Measurements from ENCODE around the gene ITGB8.

The ITGB8 gene

DNA sequence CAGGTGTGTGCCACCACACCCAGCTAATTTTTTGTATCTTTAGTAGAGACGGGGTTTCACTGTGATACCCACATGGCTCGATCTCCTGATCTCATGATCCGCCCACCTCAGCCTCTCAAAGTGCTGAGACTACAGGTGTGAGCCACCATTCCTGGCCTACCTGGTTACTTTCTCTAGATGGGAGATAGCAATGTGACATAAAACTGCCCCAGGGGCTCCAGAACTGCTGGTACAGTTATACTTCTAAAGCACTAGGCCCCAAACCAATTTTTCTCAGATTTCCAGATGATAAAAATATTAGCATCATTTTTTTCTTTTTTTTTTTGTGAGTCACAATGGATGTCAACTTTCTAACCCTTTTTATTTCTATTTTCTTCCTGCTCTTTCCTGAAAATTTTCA lies 27.4 kb downstream of the ITGB8 start:
- H3K27ac ChIP-seq, result no peak overlapping the region
- TF ChIP-seq, protein P1, sequence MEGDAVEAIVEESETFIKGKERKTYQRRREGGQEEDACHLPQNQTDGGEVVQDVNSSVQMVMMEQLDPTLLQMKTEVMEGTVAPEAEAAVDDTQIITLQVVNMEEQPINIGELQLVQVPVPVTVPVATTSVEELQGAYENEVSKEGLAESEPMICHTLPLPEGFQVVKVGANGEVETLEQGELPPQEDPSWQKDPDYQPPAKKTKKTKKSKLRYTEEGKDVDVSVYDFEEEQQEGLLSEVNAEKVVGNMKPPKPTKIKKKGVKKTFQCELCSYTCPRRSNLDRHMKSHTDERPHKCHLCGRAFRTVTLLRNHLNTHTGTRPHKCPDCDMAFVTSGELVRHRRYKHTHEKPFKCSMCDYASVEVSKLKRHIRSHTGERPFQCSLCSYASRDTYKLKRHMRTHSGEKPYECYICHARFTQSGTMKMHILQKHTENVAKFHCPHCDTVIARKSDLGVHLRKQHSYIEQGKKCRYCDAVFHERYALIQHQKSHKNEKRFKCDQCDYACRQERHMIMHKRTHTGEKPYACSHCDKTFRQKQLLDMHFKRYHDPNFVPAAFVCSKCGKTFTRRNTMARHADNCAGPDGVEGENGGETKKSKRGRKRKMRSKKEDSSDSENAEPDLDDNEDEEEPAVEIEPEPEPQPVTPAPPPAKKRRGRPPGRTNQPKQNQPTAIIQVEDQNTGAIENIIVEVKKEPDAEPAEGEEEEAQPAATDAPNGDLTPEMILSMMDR (IDR thresholded peaks at IDR 0.05), result no peak
- no peak for TF ChIP-seq ZFX (IDR thresholded peaks at IDR 0.05; ENCODE audit: borderline replicate concordance)

DNA sequence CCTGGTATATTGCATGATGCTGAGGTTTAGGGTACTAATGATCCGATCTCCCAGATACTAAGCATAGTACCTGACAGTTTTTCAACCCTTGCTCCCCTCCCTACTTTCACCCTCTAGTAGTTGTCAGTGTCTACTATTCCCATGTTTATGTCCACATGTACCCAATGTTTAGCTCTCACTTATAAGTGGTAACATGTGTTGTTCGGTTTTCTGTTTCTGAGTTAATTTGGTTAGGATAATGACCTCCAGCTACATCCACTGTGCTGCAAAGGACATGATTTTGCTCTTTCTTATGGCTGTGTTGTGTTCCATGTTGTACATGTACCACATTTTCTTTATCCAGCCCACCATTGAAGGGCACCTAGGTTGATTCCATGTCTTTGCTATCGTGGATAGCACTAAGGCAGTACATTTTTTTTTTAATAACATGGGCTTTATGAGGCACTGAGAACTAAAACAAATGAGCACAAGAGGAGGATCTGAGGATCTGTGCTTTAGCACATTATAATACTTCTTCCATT lies 28.1 kb downstream of the ITGB8 start:
- TF ChIP-seq, protein P1 (IDR thresholded peaks at IDR 0.05), result no peak
- TF ChIP-seq ZFX (IDR thresholded peaks at IDR 0.05; ENCODE audit: borderline replicate concordance), result no peak
- no peak overlapping the region for H3K27ac ChIP-seq

DNA sequence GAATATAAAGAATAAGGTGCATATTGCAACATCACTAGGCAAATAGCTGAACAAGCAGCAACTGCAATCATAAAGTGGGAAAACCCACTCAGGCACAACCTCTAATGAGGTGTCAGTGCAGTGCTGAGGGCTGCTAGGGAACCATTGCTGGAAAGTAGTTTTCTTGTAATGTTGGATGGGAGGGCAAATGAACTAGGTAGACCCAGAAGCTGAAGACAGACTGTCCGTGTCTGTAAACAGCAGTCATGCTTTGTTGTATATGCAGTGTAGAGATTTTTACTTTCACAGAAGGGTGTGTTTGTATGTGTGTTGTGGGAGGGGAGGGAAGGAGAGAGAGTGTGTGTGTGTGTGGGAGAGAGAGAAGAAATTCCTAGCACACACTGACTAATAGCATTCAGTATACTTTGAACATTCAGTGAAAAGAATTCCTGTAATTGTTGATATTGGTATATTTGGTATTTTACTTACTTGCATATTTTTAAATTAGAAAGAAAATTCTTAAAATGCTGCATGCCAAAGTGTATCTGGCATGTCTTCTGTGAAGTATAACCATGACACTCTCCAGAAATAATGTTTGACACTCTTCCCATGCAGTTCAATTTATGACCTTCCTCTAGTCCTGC lies 28.8 kb downstream of the ITGB8 start:
- TF ChIP-seq ZFX (IDR thresholded peaks at IDR 0.05; ENCODE audit: borderline replicate concordance), result no peak
- TF ChIP-seq, protein P1 (IDR thresholded peaks at IDR 0.05), result no peak
- no peak overlapping the region for H3K27ac ChIP-seq

DNA sequence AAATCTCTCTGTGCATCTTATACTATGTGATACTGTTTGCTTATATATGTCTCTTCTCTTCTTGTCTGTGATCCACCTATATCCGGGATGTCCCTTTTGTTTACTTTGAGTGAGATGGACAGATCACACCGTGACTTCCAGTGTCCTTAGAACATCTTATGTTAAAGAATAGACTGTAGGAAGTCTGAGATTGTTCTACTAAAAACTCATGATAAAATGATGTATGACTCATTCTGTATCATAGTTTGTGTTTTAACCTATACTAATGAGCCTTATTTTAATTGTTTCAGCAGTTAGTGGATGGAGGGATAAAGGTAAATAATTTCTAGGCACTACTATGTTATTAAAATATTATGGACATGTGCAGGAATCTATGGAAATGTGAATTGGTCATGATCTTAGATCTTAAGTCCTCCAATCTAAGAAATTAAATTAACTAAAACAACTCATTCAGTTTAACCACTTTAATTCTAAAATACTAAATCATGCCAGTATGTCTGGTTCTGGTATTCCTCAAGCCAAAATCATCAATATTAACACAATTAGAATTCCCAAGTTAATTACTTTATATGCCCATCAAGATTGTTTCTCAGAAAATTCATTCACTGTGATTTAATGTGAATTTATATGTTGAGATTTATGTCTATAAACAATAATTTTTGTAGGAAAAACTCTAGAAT lies 32.0 kb downstream of the ITGB8 start:
- TF ChIP-seq ZFX (IDR thresholded peaks at IDR 0.05; ENCODE audit: borderline replicate concordance), result no peak
- TF ChIP-seq, protein P1 (IDR thresholded peaks at IDR 0.05), result no peak

DNA sequence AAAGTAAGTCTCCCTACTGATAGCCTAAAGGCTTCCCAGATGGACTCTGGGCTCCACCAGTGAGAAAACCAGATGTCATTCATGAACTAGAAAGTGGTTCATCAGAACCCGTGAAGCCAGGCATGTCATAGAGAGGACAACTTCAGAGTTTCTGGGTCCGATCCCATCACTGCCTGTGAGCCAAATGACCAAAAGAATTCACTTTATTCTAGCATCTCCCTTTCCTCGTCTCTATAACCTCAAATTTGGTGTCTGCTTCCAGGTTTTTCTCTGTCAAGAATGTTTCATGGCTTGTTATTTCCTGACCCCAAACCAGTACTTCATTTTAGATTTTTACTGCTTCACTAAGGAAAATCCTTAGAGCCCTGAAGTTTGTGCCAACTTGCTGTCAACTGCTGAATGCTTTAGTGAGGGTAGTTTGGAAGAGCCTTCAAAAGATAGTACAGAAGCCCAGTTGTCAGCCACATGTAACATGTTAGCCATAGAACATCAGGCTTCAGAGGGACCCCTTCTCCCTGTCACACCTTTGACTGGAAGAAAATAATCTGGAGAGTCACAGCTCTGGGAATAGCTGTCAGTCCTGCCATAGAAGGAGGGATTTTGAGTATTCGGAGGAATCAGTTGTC lies 34.0 kb downstream of the ITGB8 start:
- no peak overlapping the region for H3K27ac ChIP-seq
- TF ChIP-seq ZFX (IDR thresholded peaks at IDR 0.05; ENCODE audit: borderline replicate concordance), result no peak
- TF ChIP-seq, protein P1 (IDR thresholded peaks at IDR 0.05), result no peak

More for the DNA sequence above, 32.0 kb downstream of the ITGB8 start:
- no peak overlapping the region for H3K27ac ChIP-seq

DNA sequence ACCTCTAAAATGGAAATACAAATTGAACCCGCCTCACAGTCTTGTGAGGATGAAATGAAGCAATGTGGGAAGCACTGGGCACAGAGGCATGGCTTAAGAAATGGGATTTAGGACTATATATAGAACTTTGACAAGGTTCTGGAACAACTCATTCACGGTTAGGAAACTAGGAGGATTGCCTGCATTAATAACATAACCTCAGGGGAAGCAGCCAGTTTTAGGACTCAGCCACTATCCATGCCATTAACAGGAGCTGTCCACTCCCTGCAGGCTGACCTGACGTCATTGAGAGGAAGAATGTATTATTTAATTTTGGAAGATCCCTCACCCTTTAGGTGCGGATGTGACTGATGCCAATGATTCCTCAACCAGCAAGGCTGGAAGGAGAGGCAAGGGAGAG lies 34.8 kb downstream of the ITGB8 start:
- no peak for TF ChIP-seq ZFX (IDR thresholded peaks at IDR 0.05; ENCODE audit: borderline replicate concordance)
- TF ChIP-seq, protein P1 (IDR thresholded peaks at IDR 0.05), result no peak
- H3K27ac ChIP-seq, result no peak overlapping the region

DNA sequence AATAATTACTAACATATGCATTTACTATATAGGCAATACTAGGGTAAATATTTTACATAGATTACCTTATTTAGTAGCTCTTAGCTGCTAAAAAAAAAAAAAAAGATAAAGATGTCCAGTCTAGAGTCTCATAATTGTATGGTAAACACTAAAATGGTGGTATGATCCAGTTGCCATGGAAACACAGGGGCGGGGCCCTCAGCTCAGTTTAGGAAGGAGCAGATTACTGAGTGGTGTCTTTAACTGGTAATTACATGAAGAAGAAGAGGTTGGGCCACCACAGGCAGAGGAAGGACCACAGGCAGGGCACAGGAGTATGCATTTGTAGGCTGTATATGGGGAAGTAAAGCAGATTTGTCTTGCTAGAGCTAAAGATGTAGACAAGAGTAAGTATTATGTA lies 43.7 kb downstream of the ITGB8 start:
- H3K27ac ChIP-seq, result no peak overlapping the region
- TF ChIP-seq ZFX (IDR thresholded peaks at IDR 0.05; ENCODE audit: borderline replicate concordance), result no peak
- TF ChIP-seq, protein P1 (IDR thresholded peaks at IDR 0.05), result no peak

All from 22Rv1 (cell line).